Duodenal mucosa (tissue), 2 donors: ENCODE results near the gene FAM222A.

ENCODE experiments used
- H3K27ac ChIP-seq: one replicate; pipeline ENCODE4 v1.7.0; 2013; ENCODE audit warnings: low read depth, low read length
- H3K27me3 ChIP-seq, 2 donors: one replicate each; pipeline ENCODE4 v1.7.0; 2013; ENCODE audit warnings: low read length in 2 of 2, control low read depth in 1 of 2; ENCODE audit not compliant: insufficient read depth in 2 of 2, control insufficient read depth in 1 of 2
- H3K36me3 ChIP-seq, 2 donors: one replicate each; pipeline ENCODE4 v1.7.0; 2013; ENCODE audit warnings: low read length in 2 of 2, control low read depth in 1 of 2; ENCODE audit not compliant: insufficient read depth in 2 of 2, control insufficient read depth in 1 of 2
- H3K4me1 ChIP-seq, 2 donors: one replicate each; pipeline ENCODE4 v1.7.0; 2013; ENCODE audit warnings: low read length in 2 of 2, control low read depth in 1 of 2; ENCODE audit not compliant: insufficient read depth in 2 of 2, control insufficient read depth in 1 of 2
- H3K4me3 ChIP-seq, 2 donors: one replicate each; pipeline ENCODE4 v1.7.0; 2013; ENCODE audit warnings: low read length in 2 of 2, low read depth in 1 of 2
- H3K9ac ChIP-seq, 2 donors: one replicate each; pipeline ENCODE4 v1.7.0; 2013; ENCODE audit warnings: low read length in 2 of 2, low read depth in 1 of 2
- H3K9me3 ChIP-seq, 2 donors: one replicate each; pipeline ENCODE4 v1.7.0; 2013; ENCODE audit warnings: low read length in 2 of 2, control low read depth in 1 of 2; ENCODE audit not compliant: control insufficient read depth in 1 of 2

The FAM222A gene

GRCh38 chr12:109744026-109744425 is 30.4 kb downstream of the FAM222A start:
- peaks cover 37 to 40% of the 10 kb centered on the region in 2 donors for H3K4me1 ChIP-seq
- no peaks in the 10 kb centered on the region for H3K27me3 ChIP-seq
- no peak overlapping the region for H3K4me3 ChIP-seq
- no peaks in the 10 kb centered on the region for H3K9me3 ChIP-seq
- H3K27ac ChIP-seq = no peak overlapping the region
- no peak overlapping the region for H3K9ac ChIP-seq
- H3K36me3 ChIP-seq = peaks cover 0 to 3% of the 10 kb centered on the region in 2 donors

- Histone ChIP-seq H3K9me3 (no peaks in the 10 kb centered on the region), H3K27ac (no peak overlapping the region), H3K9ac (no peak overlapping the region), H3K27me3 (no peaks in the 10 kb centered on the region), H3K36me3 (peaks cover 0 to 3% of the 10 kb centered on the region in 2 donors), H3K4me3 (no peak overlapping the region), H3K4me1 (peaks cover 24 to 27% of the 10 kb centered on the region in 2 donors)
Observed at GRCh38 chr12:109744986-109745942, 31.6 kb downstream of the FAM222A start.

- peaks cover 6 to 15% of the 10 kb centered on the region in 2 donors for H3K9me3 ChIP-seq
- H3K27me3 ChIP-seq = no peaks in the 10 kb centered on the region
- no peak overlapping the region for H3K27ac ChIP-seq
- H3K4me1 ChIP-seq = peaks cover 13 to 15% of the 10 kb centered on the region in 2 donors
- H3K4me3 ChIP-seq = no peak overlapping the region
- no peaks in the 10 kb centered on the region for H3K36me3 ChIP-seq
- H3K9ac ChIP-seq = no peak overlapping the region
Observed at GRCh38 chr12:109752117-109753053, 38.8 kb downstream of the FAM222A start.

DNA sequence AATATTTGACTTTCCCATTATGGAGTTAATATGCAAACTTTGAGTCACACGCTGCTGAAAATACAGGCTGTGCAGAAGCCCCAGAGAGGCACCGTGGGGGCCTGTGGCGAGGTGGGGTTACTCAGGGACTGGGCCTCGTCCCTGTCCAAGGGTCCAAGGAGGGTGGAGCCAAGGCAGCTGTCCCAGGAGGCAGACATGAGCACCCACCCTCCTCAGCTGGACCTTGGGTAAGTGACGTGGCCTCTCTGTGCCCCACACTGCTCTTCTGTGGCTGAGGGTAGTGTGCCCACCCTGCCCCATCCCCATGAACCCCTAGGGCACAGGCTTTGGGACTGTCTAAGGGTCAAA is 39.4 kb downstream of the FAM222A start:
- Histone ChIP-seq H3K36me3 (no peaks in the 10 kb centered on the region), H3K4me1 (peaks cover 13 to 15% of the 10 kb centered on the region in 2 donors), H3K27me3 (no peaks in the 10 kb centered on the region), H3K9ac (no peak overlapping the region), H3K27ac (no peak overlapping the region), H3K4me3 (no peak overlapping the region), H3K9me3 (peaks cover 6 to 15% of the 10 kb centered on the region in 2 donors)

DNA sequence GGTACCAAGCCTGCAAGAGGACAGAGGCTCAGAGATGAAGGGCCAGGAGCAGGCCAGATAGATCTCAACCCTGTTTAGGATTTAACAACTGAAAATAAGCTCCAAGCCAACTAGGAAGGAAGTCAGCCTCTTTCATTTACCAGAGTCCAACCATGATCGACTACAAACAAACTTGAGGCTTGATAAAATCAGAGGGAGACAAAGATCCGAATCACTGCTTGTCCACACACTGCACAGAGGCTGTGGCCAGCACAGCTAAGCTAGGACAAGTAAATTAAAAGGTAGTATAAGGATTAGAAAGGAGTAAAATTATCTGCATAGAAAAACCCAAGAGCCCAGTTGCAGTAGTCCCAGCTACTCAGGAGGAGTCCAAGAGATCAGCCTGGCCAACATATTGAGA is 40.3 kb downstream of the FAM222A start:
- Histone ChIP-seq H3K9ac (no peak overlapping the region), H3K27ac (no peak overlapping the region), H3K9me3 (peaks cover 6 to 15% of the 10 kb centered on the region in 2 donors), H3K4me1 (peaks cover 13 to 15% of the 10 kb centered on the region in 2 donors), H3K36me3 (no peaks in the 10 kb centered on the region), H3K27me3 (no peaks in the 10 kb centered on the region), H3K4me3 (no peak overlapping the region)

DNA sequence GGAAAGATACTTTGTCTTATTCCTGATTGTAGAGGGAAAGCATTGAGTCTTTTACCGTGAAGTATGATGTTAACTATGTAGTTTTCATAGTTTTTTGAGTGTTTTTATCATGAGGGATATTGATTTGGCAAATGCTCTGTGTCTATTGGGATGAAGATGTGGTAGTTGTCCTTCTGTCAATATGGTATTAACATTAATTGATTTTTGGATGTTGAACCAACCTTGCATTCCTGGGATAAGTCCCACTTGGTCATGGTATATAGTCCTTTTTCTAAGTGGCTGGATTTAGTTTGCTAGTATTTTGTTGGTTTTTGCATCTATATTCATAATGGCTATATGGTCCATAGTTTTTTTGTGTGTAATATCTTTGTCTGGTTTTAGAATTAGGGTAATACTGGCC is 42.8 kb downstream of the FAM222A start:
- Histone ChIP-seq H3K27ac (no peak overlapping the region), H3K9me3 (peaks cover 6 to 15% of the 10 kb centered on the region in 2 donors), H3K36me3 (no peaks in the 10 kb centered on the region), H3K4me1 (peaks cover 18 to 22% of the 10 kb centered on the region in 2 donors), H3K4me3 (no peak overlapping the region), H3K9ac (no peak overlapping the region), H3K27me3 (no peaks in the 10 kb centered on the region)

DNA sequence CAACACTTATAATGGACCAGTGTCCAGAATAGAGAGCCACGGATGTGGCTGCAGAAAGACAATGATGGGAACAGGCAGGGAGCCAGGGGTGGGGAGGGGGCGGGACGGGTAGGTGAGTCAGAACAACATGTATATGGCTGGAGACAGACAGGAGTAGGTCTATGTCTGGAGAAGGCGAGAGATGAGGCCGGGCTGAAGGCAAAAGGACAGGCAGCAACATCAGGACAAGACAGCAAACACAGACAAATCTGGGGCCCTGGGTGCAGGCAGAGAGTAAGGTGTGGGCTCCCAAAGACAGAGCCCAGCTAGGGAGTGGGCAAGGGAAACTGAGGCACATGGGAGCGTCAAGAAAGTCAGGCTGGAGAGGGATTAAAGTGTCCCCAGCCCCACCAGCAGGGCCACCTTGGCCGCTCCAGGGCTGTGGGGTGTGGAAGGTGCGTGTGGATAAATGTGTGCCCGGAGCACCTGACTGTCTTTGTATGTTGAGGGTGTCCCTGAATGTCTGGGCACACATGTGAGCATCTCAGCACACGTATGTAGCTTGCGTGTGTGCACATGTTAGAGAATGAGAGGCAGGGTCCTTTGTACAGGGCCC is 44.1 kb downstream of the FAM222A start:
- Histone ChIP-seq H3K4me1 (peaks cover 5 to 9% of the 10 kb centered on the region in 2 donors), H3K36me3 (no peaks in the 10 kb centered on the region), H3K9ac (no peak overlapping the region), H3K9me3 (peaks cover 6 to 15% of the 10 kb centered on the region in 2 donors), H3K27ac (no peak overlapping the region), H3K27me3 (no peaks in the 10 kb centered on the region), H3K4me3 (no peak overlapping the region)

- Histone ChIP-seq H3K9ac (no peak overlapping the region), H3K4me1 (peaks cover 4 to 9% of the 10 kb centered on the region in 2 donors), H3K9me3 (peaks cover 12 to 22% of the 10 kb centered on the region in 2 donors), H3K36me3 (no peaks in the 10 kb centered on the region), H3K27me3 (no peaks in the 10 kb centered on the region), H3K4me3 (no peak overlapping the region), H3K27ac (no peak overlapping the region)
Observed at GRCh38 chr12:109758426-109759420, 45.1 kb downstream of the FAM222A start.

DNA sequence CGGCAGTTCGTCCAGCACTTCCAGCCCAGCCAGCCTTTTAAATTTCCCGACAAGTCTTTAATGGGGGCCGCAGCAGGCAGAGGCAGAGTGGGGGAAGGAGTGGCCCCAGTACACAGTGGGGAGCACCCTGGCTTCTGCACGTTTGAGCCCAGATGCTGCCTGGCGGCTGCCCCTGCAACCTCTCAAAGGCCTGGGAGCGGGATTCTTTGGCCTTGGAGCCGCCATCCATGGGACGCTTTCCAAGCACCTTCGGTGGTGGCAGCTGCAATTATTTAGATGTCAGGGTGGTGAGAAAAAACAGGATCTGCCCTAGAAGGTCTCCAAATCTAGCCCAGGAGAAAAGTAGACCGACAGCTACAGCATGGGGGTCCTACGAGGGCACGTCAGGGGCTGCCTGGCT is 46.0 kb downstream of the FAM222A start:
- Histone ChIP-seq H3K4me3 (no peak overlapping the region), H3K27ac (no peak overlapping the region), H3K27me3 (no peaks in the 10 kb centered on the region), H3K4me1 (peaks cover 4 to 9% of the 10 kb centered on the region in 2 donors), H3K9me3 (peaks cover 12 to 22% of the 10 kb centered on the region in 2 donors), H3K9ac (no peak overlapping the region), H3K36me3 (no peaks in the 10 kb centered on the region)
